ENCODE data around the gene OXNAD1. TPM values are rescaled to one million over a fixed set of nuclear protein-coding genes. Genes with fewer than 3 reads are reported as not detected.

OXNAD1 gene
- total and polyA plus RNA-seq, 4 experiments from 2014 or later: 61.7 to 84.7 (median 73.2) TPM

DNA sequence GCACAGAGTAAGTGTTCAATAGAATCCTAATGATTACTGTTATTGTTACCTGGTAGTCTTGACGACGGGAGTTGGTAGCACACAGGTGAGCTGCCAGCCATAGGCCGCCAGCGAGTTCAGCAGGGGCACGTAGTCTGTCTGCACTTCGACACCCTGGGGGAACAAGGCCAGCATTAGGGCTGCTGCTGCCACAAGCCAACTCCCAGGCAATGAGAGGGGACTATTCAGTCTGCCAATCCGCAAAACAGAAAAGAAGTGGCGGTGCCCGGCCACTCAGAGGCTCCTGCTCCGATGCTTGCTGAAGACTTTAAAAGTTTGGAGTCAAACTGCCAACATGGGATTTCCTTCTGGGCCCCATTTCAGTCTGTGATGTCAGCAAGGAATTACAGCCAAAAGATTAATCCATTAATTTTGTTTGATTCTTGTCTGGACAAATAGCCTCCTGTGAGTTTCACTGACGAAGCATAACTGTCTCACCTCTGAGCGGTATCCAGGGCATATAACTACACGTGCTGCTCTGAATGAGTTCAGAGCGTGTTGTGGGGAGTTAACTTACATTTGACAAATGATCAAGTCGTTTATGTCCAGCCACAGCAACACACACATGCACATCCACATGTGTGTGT, 61.8 kb downstream of the OXNAD1 start:
- intact Hi-C loops (cut with micrococcal nuclease): no loop called here
- ChIA-PET CTCF (ENCODE audit: partially characterized antibody) (interaction anchor here (1.4 to 16.2 kb wide), 2 partner anchors 10 to 34 kb away, joined by 4 to 488 read pairs; no protein-coding TSS in a partner anchor), POLR2A (ENCODE audit: partially characterized antibody) (interaction anchor here (1.6 to 2.0 kb wide), 2 partner anchors 26 to 38 kb away, joined by 6 to 7 read pairs; no protein-coding TSS in a partner anchor)
- H3K27me3 Mint-ChIP-seq: no peaks in the 10 kb centered on the region
- Histone ChIP-seq H3K27me3 (ENCODE audit: insufficient read depth, low read length) (no peaks in the 10 kb centered on the region), H3K4me1 (ENCODE audit: insufficient read depth, low read length) (no peaks in the 10 kb centered on the region), H3K9me3 (ENCODE audit: control insufficient read depth in 1 of 2, low read length in 2 of 2) (peaks cover 0 to 5% of the 10 kb centered on the region in 2 donors), H3K36me3 (ENCODE audit: insufficient read depth, low read length) (peaks cover 76% of the 10 kb centered on the region), H3K27ac (ENCODE audit: low read depth, low read length) (no peak overlapping the region), H3K4me3 (ENCODE audit: low read length in 2 of 2) (no peak overlapping the region)
- H3K27ac Mint-ChIP-seq: peak overlapping the region in 5 of 7 donors; percentile 38 to 75 (median 54)
- no peak overlapping the region for H3K4me3 Mint-ChIP-seq
- H3K36me3 Mint-ChIP-seq: peaks cover 71 to 85% of the 10 kb centered on the region in 2 donors
- no peak for DNase-seq
- H3K9me3 Mint-ChIP-seq: peaks cover 0 to 14% (median 7%) of the 10 kb centered on the region in 8 donors
- H3K4me1 Mint-ChIP-seq: peaks cover 1 to 24% (median 9%) of the 10 kb centered on the region in 4 donors

DNA sequence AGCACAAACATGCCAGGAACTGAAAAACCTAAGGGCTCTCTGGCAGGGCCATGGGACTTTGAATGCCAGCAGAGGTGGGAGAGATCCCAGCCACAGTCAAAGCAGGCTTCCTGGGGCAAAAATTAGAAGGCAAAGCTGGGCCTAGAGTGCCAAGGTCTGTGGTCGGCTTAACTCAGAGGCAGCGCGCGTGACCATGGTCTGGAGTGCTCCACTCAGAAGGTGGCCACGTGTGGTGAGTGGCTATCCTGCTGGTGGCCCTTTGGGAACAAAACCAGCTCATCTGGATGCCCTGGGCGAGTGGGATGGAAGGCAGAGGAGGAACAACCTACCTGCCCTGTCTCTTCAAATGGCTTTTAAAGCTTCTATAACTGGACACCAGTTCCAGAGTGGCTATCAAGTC, 63.1 kb downstream of the OXNAD1 start:
- peaks cover 0 to 16% (median 9%) of the 10 kb centered on the region in 8 donors for H3K9me3 Mint-ChIP-seq
- no peaks in the 10 kb centered on the region for H3K27me3 Mint-ChIP-seq
- H3K4me1 ChIP-seq (ENCODE audit: insufficient read depth, low read length): no peaks in the 10 kb centered on the region
- H3K4me3 Mint-ChIP-seq: no peak overlapping the region
- intact Hi-C loops (cut with micrococcal nuclease): no loop called here
- no peaks in the 10 kb centered on the region for H3K27me3 ChIP-seq (ENCODE audit: insufficient read depth, low read length)
- H3K36me3 Mint-ChIP-seq: peaks cover 83 to 86% of the 10 kb centered on the region in 2 donors
- ChIA-PET CTCF (ENCODE audit: partially characterized antibody) (interaction anchor here (1.4 to 3.0 kb wide), 3 partner anchors 8 to 39 kb away, joined by 4 to 11 read pairs (median 7); no protein-coding TSS in a partner anchor), POLR2A (ENCODE audit: partially characterized antibody) (interaction anchor here (1.3 kb wide), 1 partner anchor 9 kb away, joined by 3 read pairs; no protein-coding TSS in a partner anchor)
- H3K4me1 Mint-ChIP-seq: peaks cover 11 to 31% (median 13%) of the 10 kb centered on the region in 4 donors
- peaks cover 63% of the 10 kb centered on the region for H3K36me3 ChIP-seq (ENCODE audit: insufficient read depth, low read length)
- peak overlapping the region in 4 of 7 donors; percentile 34 to 70 (median 38) for H3K27ac Mint-ChIP-seq
- H3K9me3 ChIP-seq (ENCODE audit: control insufficient read depth in 1 of 2, low read length in 2 of 2): peaks cover 0 to 5% of the 10 kb centered on the region in 2 donors
- no peak overlapping the region for H3K27ac ChIP-seq (ENCODE audit: low read depth, low read length)
- no peak for DNase-seq
- no peak overlapping the region for H3K4me3 ChIP-seq (ENCODE audit: low read length in 2 of 2)

DNA sequence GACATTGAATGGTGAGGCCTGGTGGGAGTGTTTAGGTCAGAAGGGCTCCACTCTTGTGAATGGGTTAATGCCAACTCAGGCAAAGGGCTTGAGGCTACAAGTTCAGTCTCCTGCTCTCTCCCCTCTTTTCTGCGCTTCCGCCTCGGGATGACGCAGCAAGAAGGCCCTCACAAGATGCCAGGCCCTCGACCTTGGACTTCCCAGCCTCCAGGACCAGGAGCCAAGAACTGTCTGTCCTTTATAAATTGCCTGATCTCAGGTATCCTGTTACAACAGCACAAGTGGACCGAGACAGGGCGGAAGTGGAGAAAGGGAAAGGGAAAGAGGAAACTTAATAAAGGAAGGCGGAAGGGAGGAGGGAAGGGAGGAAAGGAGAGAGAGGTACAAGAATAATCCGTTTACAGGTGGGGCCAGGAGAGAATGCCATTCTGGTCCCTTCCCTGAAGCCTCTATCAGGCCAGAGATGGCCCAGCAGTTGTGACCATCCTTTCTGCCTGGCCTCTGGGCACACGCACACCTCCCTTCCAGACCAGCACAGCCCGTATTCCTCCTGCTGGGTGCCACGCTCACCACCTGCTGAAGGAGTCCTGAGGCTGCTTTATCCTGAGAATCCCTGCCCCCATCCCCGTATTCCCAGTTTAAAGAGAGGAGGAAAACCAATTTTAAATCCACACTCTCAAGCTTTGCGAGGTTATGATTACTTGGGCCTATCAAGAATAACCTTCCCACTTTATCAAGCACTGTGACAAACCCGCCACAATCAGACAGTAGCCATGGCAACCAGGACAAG, 64.2 kb downstream of the OXNAD1 start:
- H3K4me3 ChIP-seq (ENCODE audit: low read length in 2 of 2): no peak overlapping the region
- peaks cover 57% of the 10 kb centered on the region for H3K36me3 ChIP-seq (ENCODE audit: insufficient read depth, low read length)
- no peak overlapping the region for H3K27ac ChIP-seq (ENCODE audit: low read depth, low read length)
- H3K27ac Mint-ChIP-seq: peak overlapping the region in 6 of 7 donors; percentile 14 to 79 (median 60)
- H3K4me1 ChIP-seq (ENCODE audit: insufficient read depth, low read length): no peaks in the 10 kb centered on the region
- H3K36me3 Mint-ChIP-seq: peaks cover 80 to 82% of the 10 kb centered on the region in 2 donors
- no peak overlapping the region for H3K4me3 Mint-ChIP-seq
- H3K4me1 Mint-ChIP-seq: peaks cover 13 to 27% (median 14%) of the 10 kb centered on the region in 4 donors
- no peaks in the 10 kb centered on the region for H3K27me3 ChIP-seq (ENCODE audit: insufficient read depth, low read length)
- peaks cover 0 to 5% of the 10 kb centered on the region in 2 donors for H3K9me3 ChIP-seq (ENCODE audit: control insufficient read depth in 1 of 2, low read length in 2 of 2)
- POLR2A ChIA-PET (ENCODE audit: partially characterized antibody): interaction anchor here (0.7 to 1.3 kb wide), 3 partner anchors 10 to 28 kb away, joined by 3 read pairs; no protein-coding TSS in a partner anchor
- H3K27me3 Mint-ChIP-seq: no peaks in the 10 kb centered on the region
- DNase-seq: no peak
- intact Hi-C loops (cut with micrococcal nuclease): no loop called here
- CTCF ChIA-PET (ENCODE audit: partially characterized antibody): interaction anchor here (1.5 to 3.0 kb wide), 2 partner anchors 9 to 40 kb away, joined by 7 to 11 read pairs; no protein-coding TSS in a partner anchor
- peaks cover 0 to 16% (median 10%) of the 10 kb centered on the region in 8 donors for H3K9me3 Mint-ChIP-seq

DNA sequence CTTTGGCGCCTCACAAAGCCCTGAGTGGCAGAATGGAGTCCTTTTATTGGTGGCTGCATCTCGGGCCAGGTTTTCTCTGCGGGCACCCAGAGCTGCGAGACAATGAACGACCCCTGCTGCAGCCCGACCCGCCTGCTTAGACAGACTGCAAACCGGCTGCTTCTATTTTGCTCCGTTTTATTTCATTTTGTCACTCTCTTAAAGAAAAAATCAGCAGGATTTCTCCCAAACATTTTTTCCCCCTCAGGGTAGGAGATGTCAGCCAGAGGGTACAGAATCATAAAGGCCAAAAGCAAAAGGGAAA, 64.8 kb downstream of the OXNAD1 start:
- H3K9me3 ChIP-seq (ENCODE audit: control insufficient read depth in 1 of 2, low read length in 2 of 2): peaks cover 0 to 5% of the 10 kb centered on the region in 2 donors
- H3K27me3 Mint-ChIP-seq: no peaks in the 10 kb centered on the region
- peaks cover 83% of the 10 kb centered on the region in 2 donors for H3K36me3 Mint-ChIP-seq
- no peaks in the 10 kb centered on the region for H3K4me1 ChIP-seq (ENCODE audit: insufficient read depth, low read length)
- peaks cover 0 to 16% (median 10%) of the 10 kb centered on the region in 8 donors for H3K9me3 Mint-ChIP-seq
- H3K4me3 ChIP-seq (ENCODE audit: low read length in 2 of 2): no peak overlapping the region
- peak overlapping the region in 2 of 7 donors; percentile 16 to 54 for H3K27ac Mint-ChIP-seq
- H3K27me3 ChIP-seq (ENCODE audit: insufficient read depth, low read length): no peaks in the 10 kb centered on the region
- peaks cover 52% of the 10 kb centered on the region for H3K36me3 ChIP-seq (ENCODE audit: insufficient read depth, low read length)
- peaks cover 15 to 28% (median 18%) of the 10 kb centered on the region in 4 donors for H3K4me1 Mint-ChIP-seq
- ChIA-PET CTCF (ENCODE audit: partially characterized antibody) (interaction anchor here (3.0 kb wide), 1 partner anchor 40 kb away, joined by 11 read pairs; no protein-coding TSS in a partner anchor), POLR2A (ENCODE audit: partially characterized antibody) (interaction anchor here (0.7 to 1.2 kb wide), 2 partner anchors 17 to 28 kb away, joined by 3 read pairs; no protein-coding TSS in a partner anchor)
- H3K27ac ChIP-seq (ENCODE audit: low read depth, low read length): no peak overlapping the region
- DNase-seq: no peak
- intact Hi-C loops (cut with micrococcal nuclease): loop anchor here (5.0 kb wide), 1 partner anchor 38 kb away; no protein-coding TSS in a partner anchor
- H3K4me3 Mint-ChIP-seq: no peak overlapping the region

DNA sequence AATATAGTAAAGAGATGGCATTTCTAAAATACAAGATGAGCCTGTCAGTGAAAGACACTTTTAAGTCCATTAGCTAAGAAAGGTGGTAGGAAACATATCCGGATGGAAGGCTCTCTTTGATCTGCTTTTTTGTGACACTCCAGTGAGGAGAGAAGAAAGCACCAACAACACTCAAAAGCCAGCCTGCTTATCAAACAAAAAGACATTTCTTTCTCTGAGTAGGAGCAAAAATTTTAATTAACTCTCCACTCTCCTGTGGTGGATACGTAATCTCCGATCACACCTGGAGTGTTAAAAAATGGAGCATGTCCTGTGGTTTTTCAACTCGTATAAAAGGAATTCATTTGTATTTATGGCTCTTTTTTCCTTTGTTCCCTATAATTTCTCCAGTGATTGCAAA, 65.3 kb downstream of the OXNAD1 start:
- Histone ChIP-seq H3K27ac (ENCODE audit: low read depth, low read length) (no peak overlapping the region), H3K36me3 (ENCODE audit: insufficient read depth, low read length) (peaks cover 52% of the 10 kb centered on the region), H3K9me3 (ENCODE audit: control insufficient read depth in 1 of 2, low read length in 2 of 2) (peaks cover 0 to 5% of the 10 kb centered on the region in 2 donors), H3K4me1 (ENCODE audit: insufficient read depth, low read length) (no peaks in the 10 kb centered on the region), H3K27me3 (ENCODE audit: insufficient read depth, low read length) (no peaks in the 10 kb centered on the region), H3K4me3 (ENCODE audit: low read length in 2 of 2) (no peak overlapping the region)
- DNase-seq: no peak
- Mint-ChIP-seq H3K4me1 (peaks cover 13 to 29% (median 19%) of the 10 kb centered on the region in 4 donors), H3K9me3 (peaks cover 0 to 16% (median 10%) of the 10 kb centered on the region in 8 donors), H3K36me3 (peaks cover 80 to 85% of the 10 kb centered on the region in 2 donors), H3K27me3 (no peaks in the 10 kb centered on the region), H3K4me3 (no peak overlapping the region), H3K27ac (peak overlapping the region in 4 of 7 donors; percentile 22 to 61 (median 56))
- ChIA-PET CTCF (ENCODE audit: partially characterized antibody) (interaction anchor here (3.0 kb wide), 1 partner anchor 41 kb away, joined by 11 read pairs; no protein-coding TSS in a partner anchor), POLR2A (ENCODE audit: partially characterized antibody) (no interaction called here)
- intact Hi-C loops (cut with micrococcal nuclease): loop anchor here (5.0 kb wide), 1 partner anchor 37 kb away; no protein-coding TSS in a partner anchor

DNA sequence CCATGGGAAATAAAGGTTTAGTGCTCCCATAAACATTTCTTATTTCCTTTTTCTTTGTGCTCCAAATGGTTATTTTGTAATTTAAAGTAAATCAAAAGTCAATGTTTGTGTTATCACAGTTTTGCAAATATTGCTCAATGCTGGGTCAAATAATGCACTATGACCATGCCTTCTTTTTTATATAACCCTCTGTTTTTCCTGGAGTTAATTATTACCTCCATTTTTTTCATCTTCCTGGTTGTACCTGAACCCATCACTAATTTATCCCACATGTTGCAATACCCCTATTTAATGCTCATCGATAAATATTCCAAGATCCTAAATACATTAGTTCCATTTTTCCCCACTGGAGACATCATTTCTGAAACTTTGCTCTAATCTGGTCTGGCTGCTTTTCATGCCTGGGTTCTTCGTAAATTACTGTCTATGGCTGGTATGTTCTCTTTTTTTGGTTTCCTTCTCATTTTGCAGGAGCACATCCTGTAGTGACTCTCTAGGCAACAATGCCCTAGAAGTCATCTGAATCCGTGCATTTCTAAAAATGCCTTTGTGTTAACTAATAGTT, 66.4 kb downstream of the OXNAD1 start:
- no peaks in the 10 kb centered on the region for H3K4me1 ChIP-seq (ENCODE audit: insufficient read depth, low read length)
- no peak overlapping the region for H3K4me3 ChIP-seq (ENCODE audit: low read length in 2 of 2)
- intact Hi-C loops (cut with micrococcal nuclease): loop anchor here (5.0 kb wide), 1 partner anchor 36 kb away; no protein-coding TSS in a partner anchor
- no peak overlapping the region for H3K27ac ChIP-seq (ENCODE audit: low read depth, low read length)
- Mint-ChIP-seq H3K4me3 (no peak overlapping the region), H3K36me3 (peaks cover 78 to 88% of the 10 kb centered on the region in 2 donors), H3K9me3 (peaks cover 0 to 16% (median 10%) of the 10 kb centered on the region in 8 donors), H3K27me3 (no peaks in the 10 kb centered on the region), H3K4me1 (peaks cover 16 to 36% (median 21%) of the 10 kb centered on the region in 4 donors), H3K27ac (peak overlapping the region in 3 of 7 donors; percentile 14 to 44 (median 38))
- DNase-seq: no peak
- peaks cover 45% of the 10 kb centered on the region for H3K36me3 ChIP-seq (ENCODE audit: insufficient read depth, low read length)
- POLR2A ChIA-PET (ENCODE audit: partially characterized antibody): no interaction called here
- CTCF ChIA-PET (ENCODE audit: partially characterized antibody): no interaction called here
- H3K9me3 ChIP-seq (ENCODE audit: control insufficient read depth in 1 of 2, low read length in 2 of 2): peaks cover 0 to 5% of the 10 kb centered on the region in 2 donors
- no peaks in the 10 kb centered on the region for H3K27me3 ChIP-seq (ENCODE audit: insufficient read depth, low read length)
